ENCODE measurements around the gene TBCB.
"Not testable (repeated sequence)": the region's sequence is repeated elsewhere in the genome, so short reads cannot be mapped to it uniquely, and the experiment has no call there.

Gene TBCB

GRCh38 chr19:36134867-36135266 is 19.6 kb downstream of the TBCB start:
- DNase-seq (ENCODE audit: low spot score): not testable (repeated sequence)

GRCh38 chr19:36136964-36137686 is 21.9 kb downstream of the TBCB start:
- DNase-seq (ENCODE audit: low spot score): no peak

- no peak for DNase-seq (ENCODE audit: low spot score)
Observed at GRCh38 chr19:36139120-36139472, 23.8 kb downstream of the TBCB start.

GRCh38 chr19:36139473-36140303 is 24.4 kb downstream of the TBCB start, which contains the start of gene CAPNS1:
TSS of gene CAPNS1 (plus strand) at chr19:36140066. CDS start at chr19:36141012, 946 bp downstream.
- peak; percentile 94 for DNase-seq (ENCODE audit: low spot score)

- peak; percentile 51 for DNase-seq (ENCODE audit: low spot score)
Observed at GRCh38 chr19:36140304-36141038, 25.2 kb downstream of the TBCB start.

GRCh38 chr19:36141039-36141927 is 26.0 kb downstream of the TBCB start:
- DNase-seq (ENCODE audit: low spot score): peak; percentile 74

- DNase-seq (ENCODE audit: low spot score): no peak
Observed at GRCh38 chr19:36142046-36142445, 26.8 kb downstream of the TBCB start.

- DNase-seq (ENCODE audit: low spot score): no peak
Observed at GRCh38 chr19:36142496-36142895, 27.2 kb downstream of the TBCB start.

GRCh38 chr19:36144624-36145023 is 29.4 kb downstream of the TBCB start:
- DNase-seq (ENCODE audit: low spot score): no peak

GRCh38 chr19:36149673-36150406 is 34.6 kb downstream of the TBCB start:
- no peak for DNase-seq (ENCODE audit: low spot score)

GRCh38 chr19:36150586-36150985 is 35.3 kb downstream of the TBCB start:
- DNase-seq (ENCODE audit: low spot score): no peak

GRCh38 chr19:36151144-36152018 is 36.1 kb downstream of the TBCB start:
- no peak for DNase-seq (ENCODE audit: low spot score)

- DNase-seq (ENCODE audit: low spot score): no peak
Observed at GRCh38 chr19:36152019-36152351, 36.7 kb downstream of the TBCB start.

GRCh38 chr19:36152352-36153091 is 37.3 kb downstream of the TBCB start, which contains the start of gene COX7A1:
TSS of gene COX7A1 (minus strand) at chr19:36152447. CDS start at chr19:36152407, 40 bp downstream.
- DNase-seq (ENCODE audit: low spot score): no peak

- DNase-seq (ENCODE audit: low spot score): no peak
Observed at GRCh38 chr19:36153126-36153525, 37.9 kb downstream of the TBCB start.

GRCh38 chr19:36160821-36161596 is 45.7 kb downstream of the TBCB start:
- DNase-seq (ENCODE audit: low spot score): no peak

- DNase-seq (ENCODE audit: low spot score): no peak
Observed at GRCh38 chr19:36163813-36164212, 48.5 kb downstream of the TBCB start.
